Activated naive CD8-positive, alpha-beta T cell treated with anti-CD3 and anti-CD28 coated beads for 36 hours (primary cell): Measurements from ENCODE around the gene ADAMTS17. TPM values are rescaled to one million over a fixed set of nuclear protein-coding genes. Genes with fewer than 3 reads are reported as not detected.
A peak's percentile ranks its signal among the peaks of the same experiment; 100 is the strongest.

Source experiments
- DNase-seq: peaks from one replicate; pipeline ENCODE4 v3.0.0; 2021
- H3K27ac Mint-ChIP-seq: one replicate; pipeline ENCODE4 v1.8.0; 2022; ENCODE audit warnings: mild to moderate bottlenecking, moderate library complexity, mixed read lengths
- H3K27me3 Mint-ChIP-seq: one replicate; pipeline ENCODE4 v1.8.0; 2022; ENCODE audit warnings: mild to moderate bottlenecking, mixed read lengths
- H3K36me3 Mint-ChIP-seq: one replicate; pipeline ENCODE4 v1.8.0; 2021; ENCODE audit warnings: mild to moderate bottlenecking, mixed read lengths
- H3K4me1 Mint-ChIP-seq: one replicate; pipeline ENCODE4 v1.8.0; 2021; ENCODE audit warnings: mixed read lengths
- H3K4me3 Mint-ChIP-seq: one replicate; pipeline ENCODE4 v1.8.0; 2022; ENCODE audit warnings: mild to moderate bottlenecking, moderate library complexity, mixed read lengths
- H3K9me3 Mint-ChIP-seq: one replicate; pipeline ENCODE4 v1.8.0; 2022; ENCODE audit warnings: mixed read lengths
- total RNA-seq, 2 experiments: library from RNA; stranded (reverse); gene quantifications; one replicate each; pipeline ENCODE4 v1.2.3, GENCODE V29; 2021

The ADAMTS17 gene
- total RNA-seq, 2 experiments from 2014 or later, result 2.5 to 3.6 TPM

DNA sequence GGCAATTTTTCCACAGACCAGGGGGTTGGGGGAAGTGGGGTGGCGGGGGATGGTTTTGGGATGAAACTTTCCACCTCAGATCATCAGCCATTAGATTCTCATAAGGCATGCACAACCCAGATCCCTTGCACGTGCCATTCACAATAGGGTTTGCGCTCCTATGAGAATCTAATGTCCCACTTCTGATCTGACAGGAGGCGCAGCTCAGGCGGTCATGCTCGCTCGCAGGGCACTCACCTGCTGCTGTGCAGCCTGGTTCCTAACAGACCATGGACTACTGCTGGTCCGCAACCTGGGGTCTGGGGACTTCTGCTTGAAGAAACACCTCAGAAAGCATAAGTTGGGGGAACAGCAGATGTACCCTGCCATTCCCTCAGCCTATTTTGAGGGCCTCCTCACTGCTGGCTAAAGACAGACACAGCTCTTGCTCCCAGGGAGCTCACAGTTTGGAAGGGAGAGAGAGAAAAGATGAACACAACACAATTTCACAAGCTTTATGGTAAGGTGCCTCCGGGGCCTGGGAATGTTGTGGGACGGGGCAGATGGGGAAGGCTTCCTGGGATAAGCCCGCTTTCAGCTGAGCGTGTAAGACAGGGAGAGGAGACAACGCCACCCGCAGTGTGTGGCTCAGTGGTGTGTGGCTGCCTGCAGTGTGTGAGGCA lies 285.2 kb downstream of the ADAMTS17 start:
- DNase-seq, result no peak
- H3K4me3 Mint-ChIP-seq, result peak overlapping the region; percentile 14
- H3K36me3 Mint-ChIP-seq, result no peaks in the 10 kb centered on the region
- H3K27ac Mint-ChIP-seq, result no peak overlapping the region
- no peaks in the 10 kb centered on the region for H3K9me3 Mint-ChIP-seq
- no peaks in the 10 kb centered on the region for H3K4me1 Mint-ChIP-seq
- H3K27me3 Mint-ChIP-seq, result no peaks in the 10 kb centered on the region

GRCh38 chr15:100055821-100056220 lies 286.0 kb downstream of the ADAMTS17 start:
- Mint-ChIP-seq H3K27ac (no peak overlapping the region), H3K27me3 (no peaks in the 10 kb centered on the region)
- no peak for DNase-seq

DNA sequence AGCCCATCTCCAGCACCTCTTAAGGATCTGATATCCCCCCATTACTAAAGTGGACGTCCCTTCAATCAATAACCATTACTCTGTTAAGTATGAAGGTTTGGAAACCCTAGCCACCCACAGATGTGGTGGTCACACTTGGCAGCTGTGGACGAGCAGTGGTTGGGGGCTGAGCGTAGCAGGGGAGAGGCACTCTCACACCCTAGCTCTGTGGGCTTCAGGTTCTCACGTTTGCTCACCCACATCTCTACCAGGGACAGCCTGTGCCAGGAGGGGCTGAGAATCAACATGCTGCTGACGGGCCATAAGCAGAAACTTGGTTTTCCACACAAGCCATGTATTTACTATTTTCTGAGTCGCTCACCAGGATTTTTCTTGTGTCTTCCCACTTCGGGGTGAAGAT lies 287.2 kb downstream of the ADAMTS17 start:
- H3K27ac Mint-ChIP-seq, result no peak overlapping the region
- H3K4me1 Mint-ChIP-seq, result no peaks in the 10 kb centered on the region
- no peak overlapping the region for H3K4me3 Mint-ChIP-seq
- DNase-seq, result no peak
- no peaks in the 10 kb centered on the region for H3K36me3 Mint-ChIP-seq
- no peaks in the 10 kb centered on the region for H3K27me3 Mint-ChIP-seq
- no peaks in the 10 kb centered on the region for H3K9me3 Mint-ChIP-seq

More at GRCh38 chr15:100055821-100056220, 286.0 kb downstream of the ADAMTS17 start:
- H3K36me3 Mint-ChIP-seq, result no peaks in the 10 kb centered on the region
- no peak overlapping the region for H3K4me3 Mint-ChIP-seq
- no peaks in the 10 kb centered on the region for H3K4me1 Mint-ChIP-seq
- no peaks in the 10 kb centered on the region for H3K9me3 Mint-ChIP-seq

- no peaks in the 10 kb centered on the region for H3K9me3 Mint-ChIP-seq
- H3K4me3 Mint-ChIP-seq, result no peak overlapping the region
- H3K36me3 Mint-ChIP-seq, result no peaks in the 10 kb centered on the region
- H3K27me3 Mint-ChIP-seq, result no peaks in the 10 kb centered on the region
- DNase-seq, result no peak
- H3K27ac Mint-ChIP-seq, result no peak overlapping the region
- no peaks in the 10 kb centered on the region for H3K4me1 Mint-ChIP-seq
Observed at GRCh38 chr15:100053474-100054121, 288.2 kb downstream of the ADAMTS17 start.

DNA sequence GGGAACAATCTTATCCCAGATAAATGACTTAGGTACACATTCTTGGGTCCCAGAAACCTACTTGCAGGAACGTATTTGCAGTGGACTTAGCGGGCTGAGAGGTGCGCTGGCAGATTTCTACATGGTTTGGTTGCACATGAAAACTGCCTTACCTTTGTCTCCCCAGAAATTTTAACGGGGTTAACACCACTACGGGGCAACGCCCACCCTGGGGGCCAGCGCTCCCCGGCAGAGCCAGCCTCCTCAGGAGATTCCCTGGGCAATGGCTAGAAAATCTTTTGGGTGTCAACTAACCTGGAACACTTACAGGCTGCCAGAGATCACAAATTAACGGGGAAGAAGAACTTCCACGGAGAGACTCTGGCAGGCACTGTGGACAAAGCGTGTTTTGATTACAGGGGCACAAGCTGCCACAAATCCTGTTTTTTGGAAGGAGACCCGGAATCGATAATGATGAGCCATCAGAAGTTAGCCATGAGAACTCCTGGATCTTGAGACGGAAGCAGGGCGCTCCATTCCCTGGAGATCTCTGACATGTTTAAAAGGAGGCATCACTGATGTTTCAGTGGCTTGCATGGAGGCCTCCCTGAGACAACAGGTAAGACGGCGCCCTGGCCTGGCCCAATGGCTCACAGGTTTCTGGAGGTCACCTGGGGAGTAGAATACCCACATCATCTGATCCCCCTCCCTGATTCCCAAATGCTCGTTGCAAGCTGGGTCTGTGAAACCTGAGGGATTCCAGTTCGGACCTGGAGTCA lies 288.9 kb downstream of the ADAMTS17 start:
- no peak overlapping the region for H3K4me3 Mint-ChIP-seq
- H3K36me3 Mint-ChIP-seq, result peaks cover 4% of the 10 kb centered on the region
- H3K4me1 Mint-ChIP-seq, result no peaks in the 10 kb centered on the region
- no peak for DNase-seq
- no peak overlapping the region for H3K27ac Mint-ChIP-seq
- H3K9me3 Mint-ChIP-seq, result peaks cover 2% of the 10 kb centered on the region
- no peaks in the 10 kb centered on the region for H3K27me3 Mint-ChIP-seq

DNA sequence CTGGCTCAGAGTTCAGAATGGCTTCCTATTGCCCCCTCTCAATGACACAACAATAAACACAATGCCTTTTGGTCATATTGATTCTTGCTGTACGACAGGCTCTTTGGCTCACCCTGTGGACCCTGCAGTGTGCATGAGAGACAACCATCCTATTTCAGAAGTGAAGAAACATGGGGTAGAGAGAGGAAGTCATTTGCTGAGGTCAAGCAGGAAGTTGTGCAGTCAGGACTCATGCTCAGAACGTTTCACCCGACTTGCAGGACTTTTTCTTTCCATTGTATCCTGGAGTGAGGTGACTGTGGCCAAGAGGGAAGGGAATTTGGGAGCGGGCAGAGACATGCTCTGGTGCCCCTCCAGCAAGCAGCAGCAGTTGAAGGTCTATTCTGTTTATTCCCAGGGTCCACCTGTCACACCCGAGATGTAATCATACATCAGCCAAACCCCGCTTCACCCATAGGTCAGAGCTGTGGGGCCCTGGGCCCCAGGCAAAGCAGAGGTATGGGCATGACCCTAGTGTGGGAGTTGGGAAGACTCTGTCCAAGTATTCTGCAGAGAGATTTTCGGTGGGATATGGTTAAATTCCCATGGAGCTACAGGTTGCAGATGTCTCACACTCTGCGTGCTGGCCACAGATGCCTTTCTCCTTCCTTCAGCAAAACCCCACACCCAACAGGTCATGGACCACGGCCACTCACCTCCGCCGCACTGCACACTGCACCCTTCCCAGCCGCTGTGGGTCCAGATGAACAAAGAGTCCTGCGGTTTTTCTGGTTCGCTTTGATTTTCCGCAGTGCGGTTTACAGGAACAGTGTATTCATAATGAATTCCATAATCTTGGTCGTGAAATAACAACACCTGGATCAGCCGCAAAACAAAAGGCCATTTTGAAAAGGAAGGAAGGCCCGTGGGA lies 290.6 kb downstream of the ADAMTS17 start:
- Mint-ChIP-seq H3K36me3 (peaks cover 14% of the 10 kb centered on the region), H3K27me3 (no peaks in the 10 kb centered on the region), H3K27ac (no peak overlapping the region), H3K4me3 (no peak overlapping the region), H3K4me1 (no peaks in the 10 kb centered on the region), H3K9me3 (peaks cover 10% of the 10 kb centered on the region)
- DNase-seq, result no peak

- Mint-ChIP-seq H3K4me1 (no peaks in the 10 kb centered on the region), H3K27ac (no peak overlapping the region), H3K4me3 (no peak overlapping the region), H3K9me3 (peaks cover 10% of the 10 kb centered on the region), H3K27me3 (no peaks in the 10 kb centered on the region), H3K36me3 (peaks cover 14% of the 10 kb centered on the region)
- no peak for DNase-seq
Observed at GRCh38 chr15:100049936-100050876, 291.6 kb downstream of the ADAMTS17 start.

GRCh38 chr15:100049483-100049882 lies 292.3 kb downstream of the ADAMTS17 start:
- Mint-ChIP-seq H3K27ac (no peak overlapping the region), H3K4me3 (no peak overlapping the region)

GRCh38 chr15:100048736-100049135 lies 293.0 kb downstream of the ADAMTS17 start:
- no peak for DNase-seq
- H3K36me3 Mint-ChIP-seq, result peaks cover 14% of the 10 kb centered on the region
- H3K27me3 Mint-ChIP-seq, result no peaks in the 10 kb centered on the region
- H3K4me3 Mint-ChIP-seq, result no peak overlapping the region
- no peaks in the 10 kb centered on the region for H3K4me1 Mint-ChIP-seq
- H3K27ac Mint-ChIP-seq, result no peak overlapping the region
- peaks cover 10% of the 10 kb centered on the region for H3K9me3 Mint-ChIP-seq

More at GRCh38 chr15:100049483-100049882, 292.3 kb downstream of the ADAMTS17 start:
- DNase-seq, result no peak
- H3K27me3 Mint-ChIP-seq, result no peaks in the 10 kb centered on the region
- H3K4me1 Mint-ChIP-seq, result no peaks in the 10 kb centered on the region
- peaks cover 10% of the 10 kb centered on the region for H3K9me3 Mint-ChIP-seq
- peaks cover 14% of the 10 kb centered on the region for H3K36me3 Mint-ChIP-seq

- no peak for DNase-seq
- peaks cover 6% of the 10 kb centered on the region for H3K4me1 Mint-ChIP-seq
- H3K4me3 Mint-ChIP-seq, result no peak overlapping the region
- no peak overlapping the region for H3K27ac Mint-ChIP-seq
- H3K27me3 Mint-ChIP-seq, result no peaks in the 10 kb centered on the region
- peaks cover 14% of the 10 kb centered on the region for H3K36me3 Mint-ChIP-seq
- H3K9me3 Mint-ChIP-seq, result peaks cover 10% of the 10 kb centered on the region
Observed at GRCh38 chr15:100043692-100044091, 298.1 kb downstream of the ADAMTS17 start.

GRCh38 chr15:100043068-100043641 lies 298.6 kb downstream of the ADAMTS17 start:
- peaks cover 6% of the 10 kb centered on the region for H3K4me1 Mint-ChIP-seq
- DNase-seq, result no peak
- peaks cover 12% of the 10 kb centered on the region for H3K36me3 Mint-ChIP-seq
- H3K27ac Mint-ChIP-seq, result no peak overlapping the region
- H3K4me3 Mint-ChIP-seq, result no peak overlapping the region
- H3K27me3 Mint-ChIP-seq, result no peaks in the 10 kb centered on the region
- H3K9me3 Mint-ChIP-seq, result peaks cover 10% of the 10 kb centered on the region

DNA sequence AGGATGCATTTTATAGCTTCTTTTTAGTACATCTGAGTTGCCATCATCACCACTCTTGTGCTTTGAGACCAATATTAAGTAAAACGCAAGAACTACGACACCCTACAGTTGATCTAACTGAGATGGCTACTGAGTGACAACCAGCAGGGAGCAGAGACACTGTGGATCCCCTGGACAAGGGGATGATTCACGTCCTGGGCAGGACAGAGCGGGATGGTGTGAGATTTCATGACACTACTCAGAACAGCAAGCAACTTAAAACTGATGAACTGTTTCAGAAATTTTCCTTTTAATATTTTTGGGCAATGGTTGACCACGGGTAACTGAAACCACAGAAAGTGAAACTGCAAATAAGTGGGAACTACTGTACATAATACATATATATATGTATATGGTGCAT lies 299.2 kb downstream of the ADAMTS17 start:
- Mint-ChIP-seq H3K27me3 (no peaks in the 10 kb centered on the region), H3K9me3 (peaks cover 5% of the 10 kb centered on the region), H3K4me1 (peaks cover 6% of the 10 kb centered on the region), H3K4me3 (no peak overlapping the region), H3K36me3 (peaks cover 6% of the 10 kb centered on the region), H3K27ac (no peak overlapping the region)
- no peak for DNase-seq

DNA sequence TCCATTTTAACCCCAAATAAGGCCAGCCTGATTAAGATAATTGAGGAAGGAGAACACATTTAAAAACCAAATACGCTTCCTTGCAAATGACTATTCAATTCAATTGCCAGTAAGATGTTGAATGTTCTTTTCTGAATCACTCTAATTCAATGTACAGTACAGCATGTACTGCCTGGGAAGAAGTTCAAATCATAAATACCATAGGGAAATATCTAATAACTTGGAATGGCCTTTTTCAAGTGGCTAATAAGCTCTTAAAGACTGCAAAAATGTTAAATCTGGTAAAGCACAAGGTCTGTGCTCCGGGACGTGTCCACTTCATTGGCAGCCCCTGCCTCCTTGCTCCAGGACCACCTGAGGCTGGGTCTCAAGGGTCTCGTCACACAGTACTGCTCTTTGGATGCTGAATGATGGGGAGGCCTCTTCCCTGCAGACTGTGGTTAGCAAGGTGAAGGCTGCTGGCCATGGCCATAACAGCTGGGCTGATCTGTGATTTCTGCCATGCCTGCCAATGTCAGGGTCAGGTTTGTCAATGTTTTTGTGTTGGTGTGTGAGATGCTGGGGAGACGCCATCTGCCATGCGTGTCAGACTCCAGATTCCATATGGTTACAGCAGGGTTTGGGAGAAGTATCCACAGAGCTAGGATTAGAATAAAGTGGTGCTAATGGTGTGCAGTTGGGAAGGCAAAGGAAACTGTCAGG lies 300.5 kb downstream of the ADAMTS17 start:
- H3K36me3 Mint-ChIP-seq, result no peaks in the 10 kb centered on the region
- no peaks in the 10 kb centered on the region for H3K9me3 Mint-ChIP-seq
- H3K27me3 Mint-ChIP-seq, result no peaks in the 10 kb centered on the region
- no peak overlapping the region for H3K4me3 Mint-ChIP-seq
- peaks cover 6% of the 10 kb centered on the region for H3K4me1 Mint-ChIP-seq
- H3K27ac Mint-ChIP-seq, result no peak overlapping the region
- no peak for DNase-seq
